B cell (primary cell): ENCODE results near the gene TBCEL. TPM values are rescaled to one million over a fixed set of nuclear protein-coding genes. Genes with fewer than 3 reads are reported as not detected.

Experiments
- ATAC-seq: fragments of 200-7000 bp; cut with Tn5 transposase; one replicate; pipeline ENCODE4 v1.10.0; 2021; ENCODE audit warnings: low read depth, mild to moderate bottlenecking, moderate number of reproducible peaks, moderate library complexity
- CTCF ChIA-PET: fragments of 350-600 bp; sonication (Branson Sonifier 250); formaldehyde crosslinking; loops from one replicate; lab custom pipeline; 2021; ENCODE audit warnings: antibody characterized with exemption, inconsistent platforms; lab: Charles Lee
- POLR2A ChIA-PET: fragments of 350-600 bp; sonication (Branson Sonifier 250); formaldehyde crosslinking; loops from one replicate; lab custom pipeline; 2021; ENCODE audit warnings: antibody characterized with exemption; lab: Charles Lee
- DNase-seq: peaks from one replicate; pipeline ENCODE4 v3.0.0; 2013
- H2AFZ ChIP-seq: 2 replicates; pipeline ENCODE4 v1.6.1; 2012; ENCODE audit warnings: mild to moderate bottlenecking, low read depth, low read length; ENCODE audit not compliant: insufficient read depth, poor library complexity, severe bottlenecking
- H3K27ac ChIP-seq, 2 donors: 1 replicate in 1 of 2; 2 replicates in 1 of 2; pipeline ENCODE4 v1.5.1; 2012 to 2013; ENCODE audit warnings: low read length in 2 of 2, mild to moderate bottlenecking in 2 of 2, moderate library complexity in 1 of 2
- H3K27me3 ChIP-seq, 4 experiments: fragments of 200-600 bp in 1 of 4; sonication (generic) in 1 of 4; replicated peaks in 1 of 4; 1 replicate in 2 of 4; 2 replicates in 2 of 4; pipeline versions ENCODE4 v1.6.1 to v1.7.0; 2013 to 2016; ENCODE audit warnings: low read length in 3 of 4, mild to moderate bottlenecking in 2 of 4, mixed read lengths in 1 of 4, moderate library complexity in 1 of 4; ENCODE audit not compliant: insufficient read depth in 4 of 4, control insufficient read depth in 3 of 4; ENCODE audit errors: control extremely low read depth in 1 of 4
- H3K36me3 ChIP-seq, 2 experiments: replicated peaks in 1 of 2; 1 replicate in 1 of 2; 2 replicates in 1 of 2; pipeline versions ENCODE4 v1.6.1 to v1.7.1; 2013; ENCODE audit warnings: low read length in 1 of 2; ENCODE audit not compliant: insufficient read depth in 2 of 2, control insufficient read depth in 1 of 2; ENCODE audit errors: control extremely low read depth in 1 of 2, extremely low read depth in 1 of 2
- H3K4me1 ChIP-seq, 2 donors: fragments of 200-600 bp in 1 of 2; sonication (generic) in 1 of 2; 1 replicate in 1 of 2; 2 replicates in 1 of 2; pipeline versions ENCODE4 v1.5.1 to v1.6.1; 2013 to 2017; ENCODE audit warnings: low read length in 2 of 2; ENCODE audit not compliant: control insufficient read depth in 2 of 2, insufficient read depth in 2 of 2
- H3K4me2 ChIP-seq: replicated peaks from 2 replicates; pipeline ENCODE3; 2012; ENCODE audit warnings: mild to moderate bottlenecking, low read depth, low read length; ENCODE audit not compliant: poor library complexity, severe bottlenecking
- H3K4me3 ChIP-seq, 5 experiments: fragments of 200-600 bp in 1 of 5; sonication (generic) in 1 of 5; 1 replicate in 3 of 5; 2 replicates in 2 of 5; pipeline versions ENCODE4 v1.5.1 to v1.7.0; 2011 to 2016; ENCODE audit warnings: low read length in 4 of 5, mild to moderate bottlenecking in 4 of 5, low read depth in 2 of 5, control low read depth in 1 of 5, moderate library complexity in 1 of 5; ENCODE audit not compliant: insufficient read depth in 1 of 5; ENCODE audit errors: control extremely low read depth in 1 of 5, extremely low read depth in 1 of 5
- H3K79me2 ChIP-seq: fragments of 200-600 bp; sonication (generic); one replicate; pipeline ENCODE4 v1.6.0; 2016; ENCODE audit warnings: low read length; ENCODE audit not compliant: control insufficient read depth, insufficient read depth
- H3K9ac ChIP-seq: fragments of 200-600 bp; sonication (generic); 2 replicates; pipeline ENCODE4 v1.6.1; 2017; ENCODE audit warnings: mild to moderate bottlenecking, low read length, moderate library complexity
- H3K9me3 ChIP-seq, 3 donors: one replicate each; pipeline versions ENCODE4 v1.6.1 to v1.7.1; 2013; ENCODE audit warnings: low read length in 2 of 3; ENCODE audit not compliant: control insufficient read depth in 2 of 3, insufficient read depth in 1 of 3; ENCODE audit errors: control extremely low read depth in 1 of 3
- H4K20me1 ChIP-seq: 2 replicates; pipeline ENCODE4 v1.6.0; 2012; ENCODE audit warnings: mild to moderate bottlenecking, low read length; ENCODE audit not compliant: insufficient read depth, control insufficient read depth, poor library complexity, severe bottlenecking
- H3K27ac Mint-ChIP-seq: one replicate; pipeline ENCODE4 v1.8.0; 2021; ENCODE audit warnings: mixed read lengths
- H3K27me3 Mint-ChIP-seq: one replicate; pipeline ENCODE4 v1.8.0; 2021; ENCODE audit warnings: mixed read lengths
- H3K4me1 Mint-ChIP-seq: one replicate; pipeline ENCODE4 v1.8.0; 2021; ENCODE audit warnings: mixed read lengths
- H3K4me3 Mint-ChIP-seq: one replicate; pipeline ENCODE4 v1.8.0; 2021; ENCODE audit warnings: mixed read lengths
- H3K9me3 Mint-ChIP-seq: one replicate; pipeline ENCODE4 v1.8.0; 2022; ENCODE audit warnings: mixed read lengths; ENCODE audit not compliant: insufficient read depth
- CTCF ChIP-seq: fragments of 200-600 bp; IDR thresholded peaks from one replicate; pipeline ENCODE4 v1.8.0; 2022; ENCODE audit warnings: antibody characterized with exemption, mild to moderate bottlenecking
- EZH2 ChIP-seq: IDR thresholded peaks from 2 replicates; pipeline ENCODE4 v1.6.1; 2012; ENCODE audit warnings: borderline replicate concordance, low read depth, mild to moderate bottlenecking, moderate library complexity, low read length; ENCODE audit not compliant: insufficient read depth, poor library complexity, severe bottlenecking
- WGBS: methylation state at CpG from one replicate; pipeline ENCODE4 v1.1.5; 2013; ENCODE audit warnings: missing lambda C conversion rate; ENCODE audit not compliant: insufficient coverage; 5-methylcytosine and 5-hydroxymethylcytosine counted together
- intact Hi-C: fragments of 100-400 bp; cut with micrococcal nuclease; formaldehyde crosslinking; loops from one replicate; pipeline ENCODE4 v1.10.0; 2022
- polyA plus RNA-seq: library from polyadenylated mRNA; depleted of rRNA; stranded (reverse); fragments of >200 nt; gene quantifications from 2 replicates; pipeline ENCODE4 v1.2.3, GENCODE V29; 2012
- total RNA-seq, 2 donors: library from RNA; stranded (reverse); fragments of 120-200 nt in 1 of 2; gene quantifications; 1 replicate in 1 of 2; 2 replicates in 1 of 2; pipeline versions ENCODE4 v1.2.3 to v1.2.4, GENCODE V29; 2013 to 2022

Gene TBCEL
- total and polyA plus RNA-seq, 2 donors (not counting 1 experiment from before 2014, with no cell fraction given): 3.5 to 22.8 TPM

- Histone ChIP-seq H4K20me1 (no peaks in the 10 kb centered on the region), H3K4me1 (no peaks in the 10 kb centered on the region), H3K36me3 (peaks cover 6 to 16% of the 10 kb centered on the region in 2 experiments), H3K9me3 (no peaks in the 10 kb centered on the region), H3K9ac (no peak overlapping the region), H3K27me3 (no peaks in the 10 kb centered on the region), H3K79me2 (no peaks in the 10 kb centered on the region), H2AFZ (no peak overlapping the region), H3K4me3 (no peak overlapping the region), H3K4me2 (no peak overlapping the region), H3K27ac (no peak overlapping the region)
- Mint-ChIP-seq H3K27ac (no peak overlapping the region), H3K9me3 (no peaks in the 10 kb centered on the region), H3K27me3 (no peaks in the 10 kb centered on the region), H3K4me1 (peaks cover 10% of the 10 kb centered on the region), H3K4me3 (no peak overlapping the region)
- intact Hi-C loops: no loop called here
- DNase-seq: no peak
- no CpG with 5 or more reads among the region's 3 CpGs for WGBS
- ChIA-PET POLR2A (no interaction called here), CTCF (no interaction called here)
- TF ChIP-seq CTCF (no peak), EZH2 (no peak)
- no peak for ATAC-seq
Measured at GRCh38 chr11:121067026-121067425, 43.1 kb downstream of the TBCEL start.

GRCh38 chr11:121067453-121067852 is 43.6 kb downstream of the TBCEL start:
- no peak overlapping the region for H3K27ac ChIP-seq
- no peak overlapping the region for H3K9ac ChIP-seq
- peaks cover 6 to 16% of the 10 kb centered on the region in 2 experiments for H3K36me3 ChIP-seq
- H3K4me1 Mint-ChIP-seq: peaks cover 10% of the 10 kb centered on the region
- no peaks in the 10 kb centered on the region for H3K4me1 ChIP-seq
- intact Hi-C loops: no loop called here
- H3K27me3 Mint-ChIP-seq: no peaks in the 10 kb centered on the region
- ChIA-PET POLR2A (no interaction called here), CTCF (no interaction called here)
- no peak for ATAC-seq
- no peak overlapping the region for H3K27ac Mint-ChIP-seq
- H3K9me3 ChIP-seq: no peaks in the 10 kb centered on the region
- no peak overlapping the region for H3K4me2 ChIP-seq
- H3K27me3 ChIP-seq: no peaks in the 10 kb centered on the region
- no peaks in the 10 kb centered on the region for H3K9me3 Mint-ChIP-seq
- H3K4me3 Mint-ChIP-seq: no peak overlapping the region
- H3K4me3 ChIP-seq: no peak overlapping the region
- H3K79me2 ChIP-seq: no peaks in the 10 kb centered on the region
- no peak for TF ChIP-seq EZH2
- no peak for TF ChIP-seq CTCF
- no peak overlapping the region for H2AFZ ChIP-seq
- 100% methylated on average over 2 of the region's 2 CpGs for WGBS
- no peak for DNase-seq
- H4K20me1 ChIP-seq: no peaks in the 10 kb centered on the region
